HG03378 (cell line): ENCODE measurements around the gene OR5P2.
"Not testable (repeated sequence)": the region's sequence is repeated elsewhere in the genome, so short reads cannot be mapped to it uniquely, and the experiment has no call there.

Experiments
- ATAC-seq: cut with Tn5 transposase; IDR thresholded peaks from one replicate; pipeline ENCODE4 v1.9.1; 2021; ENCODE audit warnings: mild to moderate bottlenecking, moderate library complexity; ENCODE audit not compliant: unreplicated experiment

Gene OR5P2

GRCh38 chr11:7796842-7797241, at the start of gene OR5P2:
TSS of gene OR5P2 (minus strand) at chr11:7796942. CDS start at chr11:7796942, 0 bp downstream.
- ATAC-seq, result no peak

GRCh38 chr11:7846003-7846402, 49.3 kb upstream of the OR5P2 start:
- no peak for ATAC-seq

- ATAC-seq, result no peak
Measured at GRCh38 chr11:7844986-7845385, 48.2 kb upstream of the OR5P2 start.

GRCh38 chr11:7844521-7844920, 47.8 kb upstream of the OR5P2 start:
- ATAC-seq, result no peak

GRCh38 chr11:7840578-7840977, 43.8 kb upstream of the OR5P2 start:
- ATAC-seq, result no peak

- ATAC-seq, result no peak
Measured at GRCh38 chr11:7833527-7833926, 36.8 kb upstream of the OR5P2 start.

GRCh38 chr11:7830740-7831139, 34.0 kb upstream of the OR5P2 start, which contains the start of gene OR5P3:
TSS of gene OR5P3 (minus strand) at chr11:7830840.
- no peak for ATAC-seq

GRCh38 chr11:7826324-7826723, 29.6 kb upstream of the OR5P2 start:
- no peak for ATAC-seq

GRCh38 chr11:7820417-7820816, 23.7 kb upstream of the OR5P2 start:
- not testable (repeated sequence) for ATAC-seq

GRCh38 chr11:7814897-7815296, 18.2 kb upstream of the OR5P2 start:
- not testable (repeated sequence) for ATAC-seq

- ATAC-seq, result not testable (repeated sequence)
Measured at GRCh38 chr11:7810301-7810700, 13.6 kb upstream of the OR5P2 start.

GRCh38 chr11:7793233-7793632, 3.5 kb downstream of the OR5P2 start:
- ATAC-seq, result no peak

- peak; percentile 99 for ATAC-seq
Measured at GRCh38 chr11:7787239-7787638, 9.5 kb downstream of the OR5P2 start.

- no peak for ATAC-seq
Measured at GRCh38 chr11:7775689-7776088, 21.1 kb downstream of the OR5P2 start.

- ATAC-seq, result not testable (repeated sequence)
Measured at GRCh38 chr11:7764301-7764700, 32.4 kb downstream of the OR5P2 start.

GRCh38 chr11:7759010-7759409, 37.7 kb downstream of the OR5P2 start:
- ATAC-seq, result peak; percentile 77

- ATAC-seq, result no peak
Measured at GRCh38 chr11:7749456-7749855, 47.3 kb downstream of the OR5P2 start.
